ENCODE data around the gene SCAND1. TPM values are rescaled to one million over a fixed set of nuclear protein-coding genes. Genes with fewer than 3 reads are reported as not detected.

Gene SCAND1
- total and polyA plus RNA-seq, 7 donors = 37.4 to 90.7 (median 70.2) TPM

DNA sequence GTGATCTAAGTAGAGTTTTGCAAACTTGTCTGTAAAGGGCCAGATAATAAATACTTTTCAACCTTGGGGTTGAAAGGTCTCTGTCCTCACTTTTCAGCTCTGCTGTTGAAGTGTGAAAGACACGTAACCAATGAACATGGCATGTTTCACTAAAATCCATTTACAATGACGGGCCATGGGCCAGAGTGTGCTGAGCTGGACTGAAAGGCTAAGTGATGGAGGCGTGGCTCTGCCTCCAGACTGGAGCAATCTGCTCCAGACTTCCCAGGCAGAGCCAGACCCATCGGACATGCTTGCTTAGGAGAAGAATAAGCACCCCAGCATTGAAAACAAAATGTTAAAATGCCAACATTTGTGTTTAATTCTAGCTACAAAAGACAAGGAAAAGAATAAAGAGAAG is 41.4 kb downstream of the SCAND1 start:
- intact Hi-C loops (cut with DNase I) = no loop called here
- TF ChIP-seq, protein P1, sequence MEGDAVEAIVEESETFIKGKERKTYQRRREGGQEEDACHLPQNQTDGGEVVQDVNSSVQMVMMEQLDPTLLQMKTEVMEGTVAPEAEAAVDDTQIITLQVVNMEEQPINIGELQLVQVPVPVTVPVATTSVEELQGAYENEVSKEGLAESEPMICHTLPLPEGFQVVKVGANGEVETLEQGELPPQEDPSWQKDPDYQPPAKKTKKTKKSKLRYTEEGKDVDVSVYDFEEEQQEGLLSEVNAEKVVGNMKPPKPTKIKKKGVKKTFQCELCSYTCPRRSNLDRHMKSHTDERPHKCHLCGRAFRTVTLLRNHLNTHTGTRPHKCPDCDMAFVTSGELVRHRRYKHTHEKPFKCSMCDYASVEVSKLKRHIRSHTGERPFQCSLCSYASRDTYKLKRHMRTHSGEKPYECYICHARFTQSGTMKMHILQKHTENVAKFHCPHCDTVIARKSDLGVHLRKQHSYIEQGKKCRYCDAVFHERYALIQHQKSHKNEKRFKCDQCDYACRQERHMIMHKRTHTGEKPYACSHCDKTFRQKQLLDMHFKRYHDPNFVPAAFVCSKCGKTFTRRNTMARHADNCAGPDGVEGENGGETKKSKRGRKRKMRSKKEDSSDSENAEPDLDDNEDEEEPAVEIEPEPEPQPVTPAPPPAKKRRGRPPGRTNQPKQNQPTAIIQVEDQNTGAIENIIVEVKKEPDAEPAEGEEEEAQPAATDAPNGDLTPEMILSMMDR (IDR thresholded peaks at IDR 0.05) = no peak
- ATAC-seq (no peak), DNase-seq (no peak)
- Histone ChIP-seq H3K36me3 (ENCODE audit: insufficient read depth in 1 of 2, low read depth in 1 of 2) (peaks cover 4 to 60% of the 10 kb centered on the region in 2 donors), H3K27ac (no peak overlapping the region), H3K4me3 (no peak overlapping the region), H3K4me1 (peaks cover under 1% of the 10 kb centered on the region), H3K27me3 (ENCODE audit: insufficient read depth in 3 of 3, low read length in 2 of 3) (no peaks in the 10 kb centered on the region), H3K9me3 (no peaks in the 10 kb centered on the region)
- 68 to 73% (median 71%) methylated on average over 4 of the region's 4 CpGs for WGBS, 3 donors

- no peak for ATAC-seq
- Histone ChIP-seq H3K27ac (no peak overlapping the region), H3K4me1 (peaks cover 14% of the 10 kb centered on the region), H3K4me3 (no peak overlapping the region), H3K27me3 (ENCODE audit: insufficient read depth in 3 of 3, low read length in 2 of 3) (no peaks in the 10 kb centered on the region), H3K36me3 (ENCODE audit: insufficient read depth in 1 of 2, low read depth in 1 of 2) (peaks cover 4 to 34% of the 10 kb centered on the region in 2 donors), H3K9me3 (no peaks in the 10 kb centered on the region)
- intact Hi-C loops (cut with DNase I) = no loop called here
- TF ChIP-seq, protein P1 (IDR thresholded peaks at IDR 0.05) = no peak
- WGBS, 3 donors = 92 to 99% (median 93%) methylated on average over 3 of the region's 3 CpGs
- no peak for DNase-seq
These were observed 44.0 kb downstream of the SCAND1 start for GRCh38 chr20:35910254-35910653.

DNA sequence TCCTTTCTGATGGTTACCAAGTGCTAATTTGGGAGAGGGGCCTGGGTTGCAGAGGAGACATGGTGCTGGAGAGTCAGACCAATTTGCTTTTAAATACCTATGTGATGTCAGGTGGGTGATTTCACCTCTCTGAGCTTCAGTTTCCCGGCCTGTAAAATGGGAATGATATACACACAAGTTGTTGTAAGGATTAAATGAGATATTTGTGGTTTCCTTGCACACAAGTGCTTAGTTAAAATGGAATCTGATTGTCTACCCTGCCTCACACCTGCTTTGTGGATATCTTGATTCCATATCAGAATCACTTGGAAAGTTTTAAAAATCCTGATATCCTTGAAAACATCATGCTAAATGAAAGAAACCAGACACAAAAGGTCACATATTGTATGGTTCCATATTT is 44.5 kb downstream of the SCAND1 start:
- Histone ChIP-seq H3K4me1 (peaks cover 14% of the 10 kb centered on the region), H3K27me3 (ENCODE audit: insufficient read depth in 3 of 3, low read length in 2 of 3) (no peaks in the 10 kb centered on the region), H3K36me3 (ENCODE audit: insufficient read depth in 1 of 2, low read depth in 1 of 2) (peaks cover 4 to 29% of the 10 kb centered on the region in 2 donors), H3K4me3 (no peak overlapping the region), H3K9me3 (no peaks in the 10 kb centered on the region), H3K27ac (no peak overlapping the region)
- ATAC-seq (no peak), DNase-seq (no peak)
- WGBS, 3 donors = 97 to 100% (median 100%) methylated on average over 1 of the region's 1 CpG
- intact Hi-C loops (cut with DNase I) = loop anchor here in 1 of 2 donors (10.0 kb wide), 1 partner anchor 315 kb away; no protein-coding TSS in a partner anchor
- TF ChIP-seq, protein P1 (IDR thresholded peaks at IDR 0.05) = no peak

GRCh38 chr20:35909176-35909575 is 45.1 kb downstream of the SCAND1 start:
- DNase-seq = no peak
- H3K4me1 ChIP-seq = peaks cover 14% of the 10 kb centered on the region
- peaks cover 4 to 23% of the 10 kb centered on the region in 2 donors for H3K36me3 ChIP-seq (ENCODE audit: insufficient read depth in 1 of 2, low read depth in 1 of 2)
- H3K27ac ChIP-seq = no peak overlapping the region
- intact Hi-C loops (cut with DNase I) = loop anchor here in 1 of 2 donors (10.0 kb wide), 1 partner anchor 314 kb away; no protein-coding TSS in a partner anchor
- TF ChIP-seq, protein P1 (IDR thresholded peaks at IDR 0.05) = no peak
- no peaks in the 10 kb centered on the region for H3K9me3 ChIP-seq
- ATAC-seq = no peak
- H3K27me3 ChIP-seq (ENCODE audit: insufficient read depth in 3 of 3, low read length in 2 of 3) = no peaks in the 10 kb centered on the region
- 90 to 94% (median 92%) methylated on average over 1 of the region's 1 CpG for WGBS, 3 donors
- no peak overlapping the region for H3K4me3 ChIP-seq

- TF ChIP-seq, protein P1 (IDR thresholded peaks at IDR 0.05) = no peak
- Histone ChIP-seq H3K27me3 (ENCODE audit: insufficient read depth in 3 of 3, low read length in 2 of 3) (no peaks in the 10 kb centered on the region), H3K36me3 (ENCODE audit: insufficient read depth in 1 of 2, low read depth in 1 of 2) (peaks cover 0 to 11% of the 10 kb centered on the region in 2 donors), H3K4me1 (peaks cover 14% of the 10 kb centered on the region), H3K4me3 (no peak overlapping the region), H3K9me3 (no peaks in the 10 kb centered on the region), H3K27ac (no peak overlapping the region)
- ATAC-seq (no peak), DNase-seq (no peak)
- intact Hi-C loops (cut with DNase I) = loop anchor here in 1 of 2 donors (10.0 kb wide), 1 partner anchor 313 kb away; no protein-coding TSS in a partner anchor
These were observed 46.3 kb downstream of the SCAND1 start for GRCh38 chr20:35908007-35908406.

All from psoas muscle (tissue), 8 donors.